Dendritic cell treated with granulocyte-macrophage colony-stimulating factor and Interleukin-4, amounts not matched to agents 40 ng/mL and 50 ng/mL, for 4 days (primary cell): ENCODE data around the gene PELO.
A peak's percentile ranks its signal among the peaks of the same experiment; 100 is the strongest.

Source experiments
- H3K27ac Mint-ChIP-seq: one replicate; pipeline ENCODE4 v1.8.0; 2022; ENCODE audit warnings: mild to moderate bottlenecking, mixed read lengths
- H3K27me3 Mint-ChIP-seq: one replicate; pipeline ENCODE4 v1.8.0; 2022; ENCODE audit warnings: mild to moderate bottlenecking, mixed read lengths
- H3K36me3 Mint-ChIP-seq: one replicate; pipeline ENCODE4 v1.8.0; 2022; ENCODE audit warnings: low read depth, mixed read lengths
- H3K4me1 Mint-ChIP-seq: one replicate; pipeline ENCODE4 v1.8.0; 2022; ENCODE audit warnings: low read depth, mixed read lengths
- H3K4me3 Mint-ChIP-seq: one replicate; pipeline ENCODE4 v1.8.0; 2022; ENCODE audit warnings: mild to moderate bottlenecking, moderate library complexity, mixed read lengths
- H3K9me3 Mint-ChIP-seq: one replicate; pipeline ENCODE4 v1.8.0; 2022; ENCODE audit warnings: mixed read lengths
- intact Hi-C: fragments of 100-400 bp; cut with micrococcal nuclease; formaldehyde crosslinking; loops from one replicate; pipeline ENCODE4 v1.15.0; 2022

PELO gene

DNA sequence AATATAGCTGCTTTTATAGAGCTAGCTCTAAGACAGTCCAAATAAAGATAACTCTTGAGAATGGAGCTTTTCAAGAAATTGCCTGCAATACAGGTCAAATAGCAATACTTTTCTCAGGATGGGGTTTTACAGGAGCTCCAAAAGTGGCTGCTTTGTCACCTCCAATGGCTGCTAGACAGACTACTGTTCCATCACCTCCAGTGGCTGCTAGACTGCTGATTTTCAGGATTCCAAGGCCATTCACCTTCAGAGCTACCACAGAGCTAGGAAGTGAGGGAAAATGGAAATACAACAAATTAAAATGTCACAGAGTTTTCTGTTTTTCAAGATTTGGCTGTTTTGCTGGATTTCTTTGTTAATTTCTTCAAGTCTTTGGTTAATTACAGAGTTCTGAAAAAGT, 8.5 kb upstream of the PELO start:
- Mint-ChIP-seq H3K27ac (no peak overlapping the region), H3K36me3 (no peaks in the 10 kb centered on the region), H3K27me3 (peaks cover 4% of the 10 kb centered on the region), H3K4me1 (peaks cover 15% of the 10 kb centered on the region), H3K9me3 (no peaks in the 10 kb centered on the region), H3K4me3 (no peak overlapping the region)
- intact Hi-C loops: no loop called here

DNA sequence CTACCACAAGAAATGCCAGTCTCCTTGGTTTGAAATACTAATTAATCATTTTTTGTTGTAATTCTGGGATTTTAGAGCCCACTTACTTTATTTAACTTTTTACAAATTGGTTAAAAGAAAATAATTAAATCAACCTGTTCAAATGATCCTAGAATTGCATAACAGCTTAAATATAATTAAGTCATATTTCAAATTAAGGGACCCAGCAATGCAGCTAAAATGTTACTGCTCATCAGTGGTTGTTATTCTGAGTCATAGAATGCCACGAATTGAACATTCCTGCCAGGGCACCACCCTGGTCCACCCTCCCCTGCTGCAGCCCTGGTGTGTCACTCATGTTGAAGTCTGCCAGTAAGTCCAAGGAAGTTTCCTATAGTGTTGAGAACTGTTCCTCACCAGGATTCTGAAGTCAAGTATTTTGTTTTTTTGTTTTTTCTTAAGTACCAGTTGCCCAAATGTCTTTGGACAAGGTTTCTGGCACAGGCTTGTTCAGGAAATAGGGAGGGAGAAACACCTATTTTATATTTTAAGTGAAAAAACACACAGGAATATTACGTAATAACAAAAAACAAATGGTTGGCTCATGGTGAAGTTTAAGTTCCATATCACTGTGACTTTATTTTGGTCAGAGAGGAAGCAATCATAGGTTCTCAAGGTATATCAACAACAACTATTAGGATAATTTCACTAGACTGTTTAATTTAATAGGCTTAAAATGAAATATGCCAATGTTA, 4.3 kb upstream of the PELO start:
- no peaks in the 10 kb centered on the region for H3K36me3 Mint-ChIP-seq
- H3K27me3 Mint-ChIP-seq: peaks cover 14% of the 10 kb centered on the region
- H3K9me3 Mint-ChIP-seq: no peaks in the 10 kb centered on the region
- H3K4me3 Mint-ChIP-seq: no peak overlapping the region
- no peak overlapping the region for H3K27ac Mint-ChIP-seq
- intact Hi-C loops: loop anchor here (10.0 kb wide), 1 partner anchor 131 kb away; no protein-coding TSS in a partner anchor
- peaks cover 22% of the 10 kb centered on the region for H3K4me1 Mint-ChIP-seq

DNA sequence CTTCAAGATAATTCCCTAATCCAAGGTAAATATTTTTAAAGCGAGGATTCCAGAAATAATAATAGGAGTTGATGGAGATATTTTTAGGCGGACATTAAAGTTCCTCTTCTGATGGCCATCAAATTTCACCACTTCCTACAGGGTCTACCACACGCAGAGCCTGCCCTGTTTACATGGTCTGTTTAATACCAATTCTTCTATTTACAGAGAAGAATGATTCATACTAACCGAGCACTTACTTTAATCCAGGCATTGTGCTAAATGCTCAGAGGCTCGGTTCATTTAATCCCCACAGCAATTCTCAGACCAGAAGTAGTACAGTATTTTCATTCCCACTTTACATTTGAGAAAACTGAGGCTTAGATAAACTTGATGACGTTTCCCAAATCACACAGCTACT, 3.0 kb upstream of the PELO start:
- intact Hi-C loops: loop anchor here (10.0 kb wide), 1 partner anchor 130 kb away; no protein-coding TSS in a partner anchor
- Mint-ChIP-seq H3K27ac (no peak overlapping the region), H3K4me1 (peaks cover 24% of the 10 kb centered on the region), H3K9me3 (no peaks in the 10 kb centered on the region), H3K27me3 (peaks cover 21% of the 10 kb centered on the region), H3K36me3 (no peaks in the 10 kb centered on the region), H3K4me3 (no peak overlapping the region)

DNA sequence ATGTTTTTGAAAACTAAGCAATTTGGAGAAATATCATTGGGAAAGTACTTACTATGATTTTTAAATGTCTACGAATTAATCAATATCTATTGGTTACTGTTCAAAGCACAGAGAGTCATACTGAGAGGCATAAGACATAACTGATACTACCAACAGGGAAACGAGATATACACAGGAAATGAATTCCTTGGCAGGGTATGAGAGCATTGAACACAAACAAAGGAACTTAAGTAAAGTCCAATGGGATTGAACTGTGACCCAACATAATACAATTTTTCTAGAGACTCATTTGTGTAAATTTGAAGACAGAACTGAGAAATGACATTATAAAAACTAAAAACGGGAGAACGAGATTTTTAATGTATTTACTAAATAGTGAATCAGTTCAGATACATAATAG, 1.3 kb upstream of the PELO start:
- H3K36me3 Mint-ChIP-seq: no peaks in the 10 kb centered on the region
- H3K27me3 Mint-ChIP-seq: peaks cover 21% of the 10 kb centered on the region
- intact Hi-C loops: loop anchor here (10.0 kb wide), 1 partner anchor 128 kb away; no protein-coding TSS in a partner anchor
- no peak overlapping the region for H3K27ac Mint-ChIP-seq
- H3K4me3 Mint-ChIP-seq: no peak overlapping the region
- H3K4me1 Mint-ChIP-seq: peaks cover 40% of the 10 kb centered on the region
- no peaks in the 10 kb centered on the region for H3K9me3 Mint-ChIP-seq

DNA sequence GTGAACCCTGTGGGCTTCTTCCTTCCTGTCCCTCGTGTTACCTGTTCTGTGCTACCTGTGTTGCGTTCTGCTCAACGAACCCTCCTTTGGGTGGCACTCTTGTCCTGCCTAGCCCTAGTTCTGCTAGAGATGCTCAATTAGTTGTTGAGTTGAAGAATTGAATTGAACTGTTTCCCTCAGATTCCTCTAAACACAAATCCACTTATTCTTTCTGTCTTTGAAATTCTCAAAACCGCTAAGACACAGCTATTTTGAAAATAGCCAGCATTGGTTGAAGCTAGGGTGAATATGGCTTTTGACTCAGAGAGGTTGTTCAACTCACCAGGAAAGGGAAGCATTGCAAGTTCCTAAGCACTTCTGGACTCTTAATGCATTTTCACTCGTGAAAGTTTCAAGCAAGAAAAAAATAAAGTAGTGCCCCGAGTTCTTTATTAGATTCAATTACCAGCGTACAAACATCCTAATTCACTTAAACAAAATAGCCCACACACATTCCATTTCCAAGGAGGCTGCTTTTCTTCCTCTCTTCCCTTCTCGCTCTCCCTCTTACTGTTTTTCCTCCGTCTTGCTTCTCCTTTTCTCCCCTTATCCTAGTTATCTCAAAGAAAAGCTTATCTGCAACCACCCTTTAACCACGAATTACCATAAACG, 642 bp upstream of the PELO start:
- peaks cover 40% of the 10 kb centered on the region for H3K4me1 Mint-ChIP-seq
- H3K27me3 Mint-ChIP-seq: peaks cover 21% of the 10 kb centered on the region
- peak overlapping the region; percentile 86 for H3K4me3 Mint-ChIP-seq
- no peaks in the 10 kb centered on the region for H3K9me3 Mint-ChIP-seq
- intact Hi-C loops: loop anchor here (10.0 kb wide), 1 partner anchor 128 kb away; no protein-coding TSS in a partner anchor
- H3K36me3 Mint-ChIP-seq: no peaks in the 10 kb centered on the region
- H3K27ac Mint-ChIP-seq: peak overlapping the region; percentile 70

DNA sequence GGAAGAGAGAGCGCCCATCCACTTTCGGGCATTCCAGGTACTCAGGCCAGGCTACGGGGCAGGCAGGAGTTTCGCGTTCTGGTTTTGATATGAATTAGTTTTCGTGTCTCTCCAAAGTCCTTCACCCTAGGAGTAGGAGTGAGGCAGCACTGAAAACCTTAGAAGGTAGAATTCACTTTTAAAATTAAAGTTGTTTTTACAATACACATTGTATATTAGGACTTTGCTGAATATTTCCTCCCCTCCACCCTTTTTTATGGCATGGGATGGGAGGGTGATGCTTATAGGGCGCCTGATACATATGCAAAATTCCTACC, 747 bp downstream of the PELO start:
- no peak overlapping the region for H3K27ac Mint-ChIP-seq
- peaks cover 21% of the 10 kb centered on the region for H3K27me3 Mint-ChIP-seq
- H3K4me3 Mint-ChIP-seq: peak overlapping the region; percentile 86
- peaks cover 40% of the 10 kb centered on the region for H3K4me1 Mint-ChIP-seq
- H3K36me3 Mint-ChIP-seq: no peaks in the 10 kb centered on the region
- intact Hi-C loops: loop anchor here (10.0 kb wide), 1 partner anchor 126 kb away; no protein-coding TSS in a partner anchor
- no peaks in the 10 kb centered on the region for H3K9me3 Mint-ChIP-seq

DNA sequence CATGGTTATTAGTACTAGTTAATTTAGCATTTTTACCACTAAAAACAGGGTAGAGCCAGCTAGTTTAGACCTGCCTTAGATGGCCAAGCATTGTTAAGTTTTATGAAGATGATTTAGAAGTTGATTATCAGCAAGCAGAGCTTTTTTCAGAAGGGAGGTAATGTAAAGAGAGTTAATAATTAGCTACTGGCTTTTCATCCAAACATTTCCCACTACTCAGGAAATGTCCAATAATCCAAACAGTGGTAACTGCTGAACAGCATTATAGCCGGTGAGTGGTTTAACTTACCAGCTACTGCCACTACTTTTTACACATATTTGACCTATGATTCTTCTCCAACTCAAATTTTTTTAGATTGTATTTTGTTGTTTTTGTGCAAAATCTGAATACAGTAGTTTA, 1.7 kb downstream of the PELO start:
- H3K27ac Mint-ChIP-seq: no peak overlapping the region

DNA sequence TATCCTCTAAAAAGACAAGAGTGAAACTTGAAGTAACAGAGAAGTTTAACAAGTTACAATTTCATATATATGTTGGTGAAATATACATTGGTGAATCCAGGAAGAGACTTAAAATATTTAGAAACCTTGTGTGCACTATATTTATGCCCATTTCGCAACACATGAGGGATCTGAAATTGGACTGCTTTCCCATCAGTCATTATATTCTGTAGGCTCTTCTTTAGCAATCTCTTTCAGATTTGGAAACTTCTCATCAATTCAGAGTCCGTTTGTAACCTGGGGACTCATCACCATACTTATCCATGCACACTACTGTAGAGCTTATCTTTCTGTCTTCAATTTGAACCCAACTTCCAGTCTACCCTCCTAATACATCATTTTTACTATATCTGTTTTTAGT, 2.1 kb downstream of the PELO start:
- intact Hi-C loops: loop anchor here (10.0 kb wide), 1 partner anchor 125 kb away; no protein-coding TSS in a partner anchor
- Mint-ChIP-seq H3K36me3 (no peaks in the 10 kb centered on the region), H3K9me3 (no peaks in the 10 kb centered on the region), H3K27ac (no peak overlapping the region), H3K4me3 (no peak overlapping the region), H3K4me1 (peaks cover 40% of the 10 kb centered on the region), H3K27me3 (peaks cover 21% of the 10 kb centered on the region)

More for the DNA sequence above, 1.7 kb downstream of the PELO start:
- Mint-ChIP-seq H3K36me3 (no peaks in the 10 kb centered on the region), H3K4me3 (no peak overlapping the region), H3K9me3 (no peaks in the 10 kb centered on the region), H3K4me1 (peaks cover 40% of the 10 kb centered on the region), H3K27me3 (peaks cover 21% of the 10 kb centered on the region)
- intact Hi-C loops: loop anchor here (10.0 kb wide), 1 partner anchor 125 kb away; no protein-coding TSS in a partner anchor

DNA sequence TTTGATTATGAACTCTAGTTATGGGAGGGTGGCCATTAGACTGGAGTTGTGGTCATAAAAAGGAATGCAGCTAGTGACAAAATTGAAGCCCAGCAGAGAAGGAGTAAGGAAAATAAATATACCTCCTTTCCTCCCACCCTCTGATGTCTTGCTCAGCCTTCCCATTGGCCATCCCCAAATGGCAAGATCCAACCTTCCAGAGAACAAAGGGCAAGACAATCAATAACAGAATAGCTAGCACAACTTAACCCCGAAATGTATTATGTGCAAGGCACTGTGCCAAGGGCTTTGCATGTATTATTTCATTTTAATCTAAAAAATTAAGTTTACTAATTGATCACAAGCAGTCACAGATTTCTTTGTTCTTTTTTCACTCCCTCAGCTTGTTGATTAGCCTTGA, 3.6 kb downstream of the PELO start:
- Mint-ChIP-seq H3K4me1 (peaks cover 38% of the 10 kb centered on the region), H3K9me3 (no peaks in the 10 kb centered on the region), H3K36me3 (no peaks in the 10 kb centered on the region), H3K27ac (no peak overlapping the region), H3K4me3 (no peak overlapping the region), H3K27me3 (peaks cover 20% of the 10 kb centered on the region)
- intact Hi-C loops: no loop called here

DNA sequence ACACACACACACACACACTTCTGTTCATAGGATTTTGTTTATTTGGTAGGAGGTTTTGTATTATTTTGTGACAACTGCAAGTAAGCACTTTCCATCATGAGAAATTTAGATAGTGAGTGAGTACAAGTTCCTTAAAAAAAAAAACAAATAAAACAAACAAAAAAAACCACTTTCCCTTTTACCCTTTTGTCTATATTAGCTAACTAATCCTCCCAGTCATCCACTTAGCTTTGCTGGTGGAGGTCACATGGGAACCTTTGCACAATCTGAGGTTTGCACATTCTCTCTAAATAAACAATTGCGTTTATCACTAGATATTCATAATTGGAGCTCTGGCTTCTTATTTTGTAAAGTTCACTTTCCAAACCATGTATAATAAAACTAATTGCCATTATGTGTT, 6.8 kb downstream of the PELO start:
- intact Hi-C loops: no loop called here
- Mint-ChIP-seq H3K27ac (no peak overlapping the region), H3K4me1 (peaks cover 44% of the 10 kb centered on the region), H3K9me3 (no peaks in the 10 kb centered on the region), H3K36me3 (peaks cover 3% of the 10 kb centered on the region), H3K4me3 (no peak overlapping the region), H3K27me3 (no peaks in the 10 kb centered on the region)

DNA sequence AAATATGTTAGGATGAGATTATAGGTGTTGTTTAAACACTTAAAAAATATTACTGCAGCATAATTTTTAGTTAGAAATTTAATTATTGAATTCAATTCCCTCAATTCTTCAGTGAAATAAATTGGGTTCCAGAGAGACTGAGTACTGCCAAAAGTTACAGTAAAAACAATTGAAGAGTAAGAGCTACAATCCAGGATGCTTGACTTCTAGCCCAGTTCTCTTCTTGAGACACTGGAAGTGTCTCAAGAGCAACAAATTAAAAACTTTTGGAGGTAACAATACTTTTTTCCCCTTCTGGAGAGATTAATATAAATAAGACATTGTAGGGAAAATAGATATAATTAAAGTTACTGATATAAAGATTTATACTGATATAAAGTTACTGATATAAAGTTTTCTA, 8.3 kb downstream of the PELO start:
- H3K27ac Mint-ChIP-seq: no peak overlapping the region
- no peaks in the 10 kb centered on the region for H3K9me3 Mint-ChIP-seq
- no peak overlapping the region for H3K4me3 Mint-ChIP-seq
- intact Hi-C loops: no loop called here
- no peaks in the 10 kb centered on the region for H3K27me3 Mint-ChIP-seq
- H3K36me3 Mint-ChIP-seq: peaks cover 16% of the 10 kb centered on the region
- peaks cover 41% of the 10 kb centered on the region for H3K4me1 Mint-ChIP-seq

DNA sequence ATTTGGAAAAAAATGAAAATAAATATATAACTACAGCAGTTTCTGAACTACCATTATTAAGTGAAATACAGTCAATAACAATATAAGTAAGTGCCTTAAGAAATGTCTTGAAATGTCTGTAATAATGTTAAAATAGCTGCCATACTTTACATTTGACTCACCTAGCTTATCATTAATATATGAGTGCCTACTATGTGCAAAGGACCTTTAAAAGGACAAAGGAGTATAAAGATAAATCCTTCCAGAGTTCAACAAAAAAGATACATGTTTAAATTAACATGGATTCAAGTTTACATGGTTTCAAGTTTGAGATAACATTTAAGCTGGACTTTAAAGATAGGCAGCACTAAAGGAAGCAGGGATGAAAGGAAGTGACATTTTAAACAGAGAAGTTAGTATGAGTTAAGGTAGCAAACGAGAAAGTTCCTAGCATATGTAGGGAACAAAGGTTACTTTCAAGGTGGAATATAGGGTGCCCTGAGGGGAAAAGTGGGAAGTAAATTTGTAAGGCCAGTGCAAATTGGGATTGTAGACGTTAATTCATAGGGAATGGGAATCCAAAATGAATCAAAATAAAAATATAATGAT, 8.9 kb downstream of the PELO start:
- H3K4me3 Mint-ChIP-seq: no peak overlapping the region
- no peaks in the 10 kb centered on the region for H3K27me3 Mint-ChIP-seq
- H3K27ac Mint-ChIP-seq: no peak overlapping the region
- intact Hi-C loops: no loop called here
- no peaks in the 10 kb centered on the region for H3K9me3 Mint-ChIP-seq
- peaks cover 16% of the 10 kb centered on the region for H3K36me3 Mint-ChIP-seq
- peaks cover 44% of the 10 kb centered on the region for H3K4me1 Mint-ChIP-seq

DNA sequence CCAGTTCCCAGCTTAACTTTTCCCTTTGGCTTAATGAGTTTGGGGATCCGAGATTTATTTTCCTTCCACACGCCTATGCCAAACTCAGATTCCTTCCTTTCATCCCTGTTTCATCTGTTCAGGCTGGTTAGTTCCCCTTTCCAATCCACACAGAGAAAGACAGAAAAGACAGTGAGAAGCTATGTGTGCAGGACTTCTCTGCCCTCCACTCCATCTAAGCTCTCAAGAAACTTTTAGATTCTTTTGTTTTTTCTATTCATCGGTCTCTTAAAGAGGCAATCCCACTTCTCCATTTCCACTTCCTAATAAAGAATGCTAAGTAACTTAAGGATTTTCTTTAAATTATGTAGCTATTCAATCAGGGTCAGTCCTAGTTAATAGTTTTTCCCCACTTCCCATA, 11.2 kb downstream of the PELO start:
- intact Hi-C loops: no loop called here
- peaks cover 50% of the 10 kb centered on the region for H3K4me1 Mint-ChIP-seq
- H3K27me3 Mint-ChIP-seq: no peaks in the 10 kb centered on the region
- H3K27ac Mint-ChIP-seq: peak overlapping the region; percentile 97
- peak overlapping the region; percentile 82 for H3K4me3 Mint-ChIP-seq
- H3K36me3 Mint-ChIP-seq: peaks cover 16% of the 10 kb centered on the region
- H3K9me3 Mint-ChIP-seq: no peaks in the 10 kb centered on the region

DNA sequence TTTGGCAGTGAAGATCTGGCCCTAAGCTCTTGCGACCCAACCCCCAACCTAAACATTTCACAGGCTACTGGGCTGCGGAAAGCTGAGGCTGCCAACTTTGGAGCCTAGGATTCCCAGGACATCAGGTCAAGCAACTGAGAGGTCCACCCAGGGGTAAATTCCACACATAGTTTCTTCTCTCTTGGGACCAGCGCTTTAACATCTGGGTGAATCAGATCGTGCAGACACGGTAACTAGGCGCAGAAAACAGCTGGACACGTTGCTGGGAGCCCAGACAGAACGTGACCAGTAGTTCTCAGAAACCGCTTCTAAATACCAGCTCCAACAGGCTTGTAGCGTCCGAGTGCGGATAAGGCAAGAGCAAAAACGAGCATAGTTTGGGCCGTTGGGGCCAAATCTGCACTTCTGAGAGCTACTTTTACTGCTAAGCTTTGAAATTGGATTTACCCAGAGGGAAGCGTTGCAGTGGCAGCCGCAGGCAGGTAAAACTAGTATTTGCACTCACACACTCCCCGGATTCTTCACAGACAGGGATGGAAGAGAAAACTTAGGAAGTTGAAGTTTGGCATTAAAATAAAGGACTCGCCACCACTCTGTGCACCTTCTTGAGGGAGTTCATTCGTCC, 11.8 kb downstream of the PELO start:
- H3K4me3 Mint-ChIP-seq: peak overlapping the region; percentile 82
- peaks cover 16% of the 10 kb centered on the region for H3K36me3 Mint-ChIP-seq
- H3K27ac Mint-ChIP-seq: peak overlapping the region; percentile 97
- intact Hi-C loops: no loop called here
- H3K27me3 Mint-ChIP-seq: no peaks in the 10 kb centered on the region
- H3K4me1 Mint-ChIP-seq: peaks cover 55% of the 10 kb centered on the region
- no peaks in the 10 kb centered on the region for H3K9me3 Mint-ChIP-seq
